ENCODE data around the gene TMEM179. TPM values are rescaled to one million over a fixed set of nuclear protein-coding genes. Genes with fewer than 3 reads are reported as not detected.

TMEM179 gene
- total RNA-seq, 1 experiment from 2014 or later = not detected

DNA sequence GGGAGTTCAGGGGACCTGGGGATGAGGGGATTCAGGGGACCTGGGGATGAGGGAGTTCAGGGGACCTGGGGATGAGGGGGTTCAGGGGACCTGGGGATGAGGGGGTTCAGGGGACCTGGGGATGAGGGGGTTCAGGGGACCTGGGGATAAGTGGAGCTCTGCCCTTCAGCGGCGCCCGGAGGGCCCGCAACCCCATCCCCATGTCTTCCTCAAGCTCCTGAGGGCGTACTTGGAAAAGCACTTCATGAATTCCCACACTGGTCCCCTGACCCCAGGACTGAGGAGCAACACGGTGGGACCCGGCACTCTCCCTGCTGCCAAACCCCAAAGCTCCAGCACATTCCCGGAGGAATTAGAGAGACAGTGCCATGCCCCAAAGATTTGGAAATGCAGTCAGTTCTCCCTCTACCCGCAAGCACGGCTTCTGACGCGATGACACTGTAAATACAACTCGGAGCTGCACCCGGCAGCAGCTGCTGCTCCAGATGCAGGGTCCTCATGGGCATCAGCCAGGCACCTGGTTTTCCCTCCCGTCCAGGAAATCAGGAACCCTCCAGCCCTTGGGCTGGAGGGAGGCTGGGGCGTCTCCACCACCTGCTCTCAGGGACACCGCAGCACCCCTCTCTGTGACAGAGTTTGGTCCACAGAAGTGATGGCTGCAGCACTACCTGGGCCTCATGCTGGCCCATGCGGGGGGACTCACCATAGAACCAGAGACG, 57.8 kb downstream of the TMEM179 start:
- DNase-seq = no peak
- Mint-ChIP-seq H3K36me3 (ENCODE audit: insufficient read depth, unreplicated experiment) (no peaks in the 10 kb centered on the region), H3K4me1 (ENCODE audit: low read depth, unreplicated experiment) (no peaks in the 10 kb centered on the region), H3K4me3 (ENCODE audit: low read depth, unreplicated experiment) (no peak overlapping the region), H3K27me3 (ENCODE audit: unreplicated experiment) (peaks cover 93% of the 10 kb centered on the region), H3K27ac (ENCODE audit: unreplicated experiment) (no peak overlapping the region), H3K9me3 (ENCODE audit: low read depth, unreplicated experiment) (no peaks in the 10 kb centered on the region)
- BruUV-seq (replicated peaks) = no TSS peak
- TF ChIP-seq, protein P1, sequence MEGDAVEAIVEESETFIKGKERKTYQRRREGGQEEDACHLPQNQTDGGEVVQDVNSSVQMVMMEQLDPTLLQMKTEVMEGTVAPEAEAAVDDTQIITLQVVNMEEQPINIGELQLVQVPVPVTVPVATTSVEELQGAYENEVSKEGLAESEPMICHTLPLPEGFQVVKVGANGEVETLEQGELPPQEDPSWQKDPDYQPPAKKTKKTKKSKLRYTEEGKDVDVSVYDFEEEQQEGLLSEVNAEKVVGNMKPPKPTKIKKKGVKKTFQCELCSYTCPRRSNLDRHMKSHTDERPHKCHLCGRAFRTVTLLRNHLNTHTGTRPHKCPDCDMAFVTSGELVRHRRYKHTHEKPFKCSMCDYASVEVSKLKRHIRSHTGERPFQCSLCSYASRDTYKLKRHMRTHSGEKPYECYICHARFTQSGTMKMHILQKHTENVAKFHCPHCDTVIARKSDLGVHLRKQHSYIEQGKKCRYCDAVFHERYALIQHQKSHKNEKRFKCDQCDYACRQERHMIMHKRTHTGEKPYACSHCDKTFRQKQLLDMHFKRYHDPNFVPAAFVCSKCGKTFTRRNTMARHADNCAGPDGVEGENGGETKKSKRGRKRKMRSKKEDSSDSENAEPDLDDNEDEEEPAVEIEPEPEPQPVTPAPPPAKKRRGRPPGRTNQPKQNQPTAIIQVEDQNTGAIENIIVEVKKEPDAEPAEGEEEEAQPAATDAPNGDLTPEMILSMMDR (IDR thresholded peaks at IDR 0.05; ENCODE audit: unreplicated experiment) = no peak
- CTCF ChIA-PET = no interaction called here
- intact Hi-C loops (cut with micrococcal nuclease; ENCODE audit: unreplicated experiment) = no loop called here

DNA sequence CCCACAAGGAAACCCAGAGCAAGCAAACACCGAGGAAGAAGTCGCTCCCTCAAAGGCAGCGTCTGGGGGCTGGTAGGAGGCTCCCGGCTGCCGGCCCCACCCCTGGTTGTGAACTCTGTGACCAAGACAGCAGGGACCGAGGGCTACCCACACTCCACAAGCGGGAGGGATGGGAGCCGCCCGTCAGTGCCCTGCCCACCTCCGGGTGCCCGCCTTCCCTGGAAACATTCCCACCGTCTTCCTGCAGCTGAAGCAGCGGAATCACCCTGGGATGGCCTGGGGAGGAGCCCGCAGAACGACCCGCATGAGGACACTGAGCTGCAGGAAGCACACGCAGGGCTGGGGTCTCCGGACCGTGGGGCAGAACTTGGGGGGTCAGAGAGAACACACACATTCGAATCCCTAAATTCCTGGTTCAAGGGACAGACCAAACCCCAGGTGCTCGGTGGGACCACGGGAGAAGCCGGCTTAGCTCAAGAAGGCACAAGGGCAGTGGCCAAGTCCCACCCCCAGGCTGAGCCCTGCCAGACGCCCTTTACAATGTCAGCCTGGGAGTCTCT, 58.5 kb downstream of the TMEM179 start:
- no peaks in the 10 kb centered on the region for H3K4me1 Mint-ChIP-seq (ENCODE audit: low read depth, unreplicated experiment)
- CTCF ChIA-PET = no interaction called here
- H3K27ac Mint-ChIP-seq (ENCODE audit: unreplicated experiment) = no peak overlapping the region
- H3K4me3 Mint-ChIP-seq (ENCODE audit: low read depth, unreplicated experiment) = no peak overlapping the region
- no peaks in the 10 kb centered on the region for H3K9me3 Mint-ChIP-seq (ENCODE audit: low read depth, unreplicated experiment)
- no TSS peak for BruUV-seq (replicated peaks)
- DNase-seq = no peak
- peaks cover 89% of the 10 kb centered on the region for H3K27me3 Mint-ChIP-seq (ENCODE audit: unreplicated experiment)
- no peaks in the 10 kb centered on the region for H3K36me3 Mint-ChIP-seq (ENCODE audit: insufficient read depth, unreplicated experiment)
- intact Hi-C loops (cut with micrococcal nuclease; ENCODE audit: unreplicated experiment) = no loop called here
- TF ChIP-seq, protein P1 (IDR thresholded peaks at IDR 0.05; ENCODE audit: unreplicated experiment) = no peak

- BruUV-seq (replicated peaks) = no TSS peak
- Mint-ChIP-seq H3K27ac (ENCODE audit: unreplicated experiment) (no peak overlapping the region), H3K4me3 (ENCODE audit: low read depth, unreplicated experiment) (no peak overlapping the region), H3K9me3 (ENCODE audit: low read depth, unreplicated experiment) (no peaks in the 10 kb centered on the region), H3K27me3 (ENCODE audit: unreplicated experiment) (peaks cover 83% of the 10 kb centered on the region), H3K4me1 (ENCODE audit: low read depth, unreplicated experiment) (no peaks in the 10 kb centered on the region), H3K36me3 (ENCODE audit: insufficient read depth, unreplicated experiment) (no peaks in the 10 kb centered on the region)
- TF ChIP-seq, protein P1 (IDR thresholded peaks at IDR 0.05; ENCODE audit: unreplicated experiment) = no peak
- CTCF ChIA-PET = no interaction called here
- intact Hi-C loops (cut with micrococcal nuclease; ENCODE audit: unreplicated experiment) = no loop called here
- no peak for DNase-seq
Measured at GRCh38 chr14:104545151-104545941, 59.2 kb downstream of the TMEM179 start.

- no TSS peak for BruUV-seq (replicated peaks)
- no peak overlapping the region for H3K4me3 Mint-ChIP-seq (ENCODE audit: low read depth, unreplicated experiment)
- H3K4me1 Mint-ChIP-seq (ENCODE audit: low read depth, unreplicated experiment) = no peaks in the 10 kb centered on the region
- H3K27ac Mint-ChIP-seq (ENCODE audit: unreplicated experiment) = no peak overlapping the region
- no peaks in the 10 kb centered on the region for H3K9me3 Mint-ChIP-seq (ENCODE audit: low read depth, unreplicated experiment)
- DNase-seq = no peak
- H3K27me3 Mint-ChIP-seq (ENCODE audit: unreplicated experiment) = peaks cover 74% of the 10 kb centered on the region
- TF ChIP-seq, protein P1 (IDR thresholded peaks at IDR 0.05; ENCODE audit: unreplicated experiment) = no peak
- no peaks in the 10 kb centered on the region for H3K36me3 Mint-ChIP-seq (ENCODE audit: insufficient read depth, unreplicated experiment)
- CTCF ChIA-PET = no interaction called here
- intact Hi-C loops (cut with micrococcal nuclease; ENCODE audit: unreplicated experiment) = no loop called here
Measured at GRCh38 chr14:104544362-104544961, 60.1 kb downstream of the TMEM179 start.

All from Calu3 (cell line).